ENCODE data around the gene TMPRSS13.
A peak's percentile ranks its signal among the peaks of the same experiment; 100 is the strongest.

The TMPRSS13 gene

DNA sequence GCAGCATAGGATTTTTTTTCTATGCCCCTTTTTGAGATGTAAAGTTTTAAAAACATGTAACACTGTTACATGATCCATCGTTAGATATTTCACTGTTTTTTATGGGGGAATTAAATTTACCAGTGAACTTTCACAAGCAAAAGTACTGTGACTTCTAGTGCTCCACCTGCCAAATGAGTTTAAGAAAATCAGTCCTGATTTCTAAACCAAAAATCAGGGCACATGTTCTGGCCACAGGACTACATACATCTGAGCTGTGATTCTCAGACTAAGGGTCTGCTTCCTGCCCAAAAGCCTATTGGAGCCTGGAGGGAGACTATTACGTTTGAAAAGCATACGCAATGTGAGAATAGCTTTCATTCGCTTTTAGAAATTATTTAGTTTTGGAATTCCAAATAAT, 22.5 kb downstream of the TMPRSS13 start:
- Mint-ChIP-seq H3K9me3 (no peaks in the 10 kb centered on the region), H3K4me1 (peaks cover 15% of the 10 kb centered on the region)
- no peak for DNase-seq

DNA sequence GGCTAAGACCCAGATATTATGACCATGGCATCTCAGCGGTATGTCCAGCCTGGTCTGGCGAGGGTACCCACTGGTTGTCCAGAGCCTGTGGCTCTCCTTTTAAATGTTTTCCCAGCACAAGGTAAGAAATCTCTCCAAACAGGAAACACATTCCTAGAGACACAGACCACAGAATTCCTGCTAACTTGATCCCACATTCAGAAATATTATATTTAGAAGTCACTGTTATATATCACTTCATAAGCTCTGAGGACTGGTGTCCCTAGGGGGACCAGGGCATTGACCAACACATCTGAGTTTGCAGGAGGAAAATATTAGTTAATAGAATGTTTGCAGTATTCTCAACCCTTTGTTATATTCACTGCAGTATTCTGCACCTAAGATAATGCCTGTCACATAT, 23.1 kb downstream of the TMPRSS13 start:
- Mint-ChIP-seq H3K27me3 (no peaks in the 10 kb centered on the region), H3K27ac (no peak overlapping the region), H3K36me3 (ENCODE audit: low read depth) (no peaks in the 10 kb centered on the region), H3K4me3 (no peak overlapping the region), H3K4me1 (peaks cover 15% of the 10 kb centered on the region), H3K9me3 (no peaks in the 10 kb centered on the region)
- DNase-seq (no peak), ATAC-seq (no peak)

More for the DNA sequence above, 22.5 kb downstream of the TMPRSS13 start:
- H3K4me3 Mint-ChIP-seq, result no peak overlapping the region
- ATAC-seq, result no peak
- H3K27ac Mint-ChIP-seq, result no peak overlapping the region
- H3K36me3 Mint-ChIP-seq (ENCODE audit: low read depth), result no peaks in the 10 kb centered on the region
- H3K27me3 Mint-ChIP-seq, result no peaks in the 10 kb centered on the region

DNA sequence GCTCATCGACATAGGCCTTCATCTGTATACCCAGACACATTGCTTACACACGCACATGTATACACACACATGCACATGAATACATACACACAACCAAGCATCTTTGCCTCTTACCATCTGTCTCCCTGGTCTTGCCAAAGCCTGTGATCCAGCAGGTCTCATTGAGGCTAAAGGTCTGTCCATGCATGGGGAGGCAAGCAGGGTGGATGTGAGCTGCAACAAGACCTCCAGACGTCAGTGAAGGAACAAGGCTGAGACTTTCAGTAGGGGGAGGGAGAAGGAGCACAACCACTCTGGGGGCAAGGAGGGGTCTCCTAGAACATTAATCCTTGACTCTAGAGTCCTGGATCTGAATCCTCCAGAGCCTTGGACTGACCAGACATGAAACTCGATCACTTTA, 23.7 kb downstream of the TMPRSS13 start:
- no peak for ATAC-seq
- DNase-seq, result no peak
- Mint-ChIP-seq H3K36me3 (ENCODE audit: low read depth) (no peaks in the 10 kb centered on the region), H3K27ac (no peak overlapping the region), H3K9me3 (no peaks in the 10 kb centered on the region), H3K4me1 (peaks cover 15% of the 10 kb centered on the region), H3K4me3 (no peak overlapping the region), H3K27me3 (no peaks in the 10 kb centered on the region)

DNA sequence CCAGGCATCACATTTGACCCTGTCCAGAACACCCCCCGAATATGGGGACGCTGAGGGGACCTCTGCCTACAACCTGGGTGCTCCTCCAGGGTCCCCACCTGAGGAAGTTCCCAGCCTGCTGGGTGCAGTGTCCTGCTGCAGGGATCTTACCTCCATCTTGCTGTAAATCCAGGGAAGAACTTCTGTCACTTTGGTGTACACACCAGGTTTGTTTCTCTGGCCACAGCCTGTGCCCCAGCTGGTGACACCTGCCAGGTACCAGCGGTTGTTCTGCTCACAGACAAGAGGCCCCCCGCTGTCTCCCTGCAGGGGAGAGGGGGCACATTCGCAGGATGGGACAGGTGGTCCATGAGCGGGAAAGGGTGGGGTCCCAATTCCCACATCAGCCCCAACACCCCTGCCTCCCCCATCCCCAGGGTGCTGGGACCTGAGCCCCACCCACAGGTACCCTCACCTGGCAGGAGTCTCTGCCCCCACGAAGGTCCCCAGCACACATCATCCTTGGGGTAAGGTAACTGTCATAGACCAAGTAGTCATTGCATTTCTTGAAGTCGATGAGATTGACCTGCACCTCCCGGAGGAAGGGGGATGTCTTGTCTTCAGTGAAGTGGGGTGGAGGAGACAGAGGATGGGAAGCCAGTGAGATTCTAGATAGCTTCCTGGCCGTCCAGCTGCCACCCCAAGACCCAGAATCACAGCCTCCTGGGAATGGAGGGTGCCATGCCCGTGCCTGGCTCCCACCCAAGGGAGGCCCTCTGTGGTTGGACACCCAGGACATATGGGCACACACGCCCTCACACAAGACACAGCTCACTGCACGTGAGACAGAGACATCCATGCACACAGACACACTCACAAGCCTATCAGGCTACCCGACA, 25.5 kb downstream of the TMPRSS13 start:
- Mint-ChIP-seq H3K4me3 (no peak overlapping the region), H3K27ac (no peak overlapping the region), H3K4me1 (peaks cover 21% of the 10 kb centered on the region), H3K36me3 (ENCODE audit: low read depth) (no peaks in the 10 kb centered on the region), H3K27me3 (no peaks in the 10 kb centered on the region), H3K9me3 (no peaks in the 10 kb centered on the region)
- ATAC-seq, result no peak
- no peak for DNase-seq

DNA sequence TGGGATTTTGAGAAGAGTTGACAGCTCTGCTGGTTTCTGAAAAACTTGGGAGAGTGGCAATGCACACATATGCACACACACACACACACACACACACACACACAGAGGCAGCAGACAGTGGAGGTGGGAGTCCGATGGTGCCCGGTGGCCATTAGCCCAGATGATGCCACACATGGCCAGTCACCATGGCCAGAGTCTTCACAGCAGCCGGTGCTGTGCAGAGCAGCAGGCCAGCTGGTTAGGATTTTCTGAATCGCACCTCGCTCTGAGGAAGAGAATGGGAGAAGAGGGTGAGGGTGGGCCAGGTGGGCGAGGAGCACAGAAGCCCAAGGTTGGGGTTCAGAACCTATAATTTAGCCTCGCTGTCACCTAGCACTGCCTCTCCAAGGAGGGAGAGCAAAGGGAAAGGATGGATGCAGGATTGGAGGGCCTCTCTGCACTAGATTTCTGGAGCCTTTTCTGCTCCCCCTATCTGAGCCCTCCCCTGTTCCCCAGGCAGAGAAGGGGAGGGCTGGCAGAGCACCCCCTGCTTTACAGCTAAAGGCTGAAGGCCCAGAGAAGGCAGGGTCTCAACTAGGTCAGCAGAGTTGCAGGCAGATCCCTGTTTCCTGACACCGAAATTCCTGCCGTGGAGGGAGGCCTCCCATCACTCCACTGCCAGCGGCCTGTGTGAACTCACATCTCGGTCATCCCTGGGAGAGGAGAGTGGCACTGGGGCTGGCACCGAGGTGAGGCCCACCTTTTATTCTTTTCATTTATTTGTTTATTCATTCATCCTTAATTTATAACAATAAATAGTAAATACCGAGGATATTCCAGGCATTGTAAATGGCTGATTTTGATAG, 27.0 kb downstream of the TMPRSS13 start:
- no peak for ATAC-seq
- Mint-ChIP-seq H3K9me3 (no peaks in the 10 kb centered on the region), H3K36me3 (ENCODE audit: low read depth) (no peaks in the 10 kb centered on the region), H3K4me3 (no peak overlapping the region), H3K27ac (no peak overlapping the region), H3K27me3 (no peaks in the 10 kb centered on the region), H3K4me1 (peaks cover 11% of the 10 kb centered on the region)
- no peak for DNase-seq

DNA sequence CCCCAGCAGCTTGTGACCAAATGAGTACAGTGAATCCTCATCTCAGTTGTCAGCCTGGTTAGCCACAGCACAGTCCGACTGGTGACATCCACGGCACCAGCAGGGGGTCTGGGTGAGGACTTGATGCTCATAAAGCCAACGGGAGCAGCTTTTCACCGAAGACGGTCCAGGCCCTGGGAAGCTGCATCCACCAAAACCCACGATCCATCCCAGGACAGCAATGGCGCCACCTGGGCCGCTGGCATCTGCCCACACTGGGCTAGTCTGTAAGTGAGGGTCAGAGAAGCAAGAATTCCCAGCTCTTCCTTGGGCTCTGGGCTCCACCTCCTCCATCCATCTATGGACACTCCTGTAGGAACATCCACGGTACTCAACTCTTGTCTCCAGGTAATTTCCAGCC, 27.6 kb downstream of the TMPRSS13 start:
- no peaks in the 10 kb centered on the region for H3K27me3 Mint-ChIP-seq
- H3K9me3 Mint-ChIP-seq, result no peaks in the 10 kb centered on the region
- H3K4me3 Mint-ChIP-seq, result no peak overlapping the region
- DNase-seq (no peak), ATAC-seq (no peak)
- H3K36me3 Mint-ChIP-seq (ENCODE audit: low read depth), result no peaks in the 10 kb centered on the region
- H3K4me1 Mint-ChIP-seq, result peaks cover 8% of the 10 kb centered on the region
- no peak overlapping the region for H3K27ac Mint-ChIP-seq

DNA sequence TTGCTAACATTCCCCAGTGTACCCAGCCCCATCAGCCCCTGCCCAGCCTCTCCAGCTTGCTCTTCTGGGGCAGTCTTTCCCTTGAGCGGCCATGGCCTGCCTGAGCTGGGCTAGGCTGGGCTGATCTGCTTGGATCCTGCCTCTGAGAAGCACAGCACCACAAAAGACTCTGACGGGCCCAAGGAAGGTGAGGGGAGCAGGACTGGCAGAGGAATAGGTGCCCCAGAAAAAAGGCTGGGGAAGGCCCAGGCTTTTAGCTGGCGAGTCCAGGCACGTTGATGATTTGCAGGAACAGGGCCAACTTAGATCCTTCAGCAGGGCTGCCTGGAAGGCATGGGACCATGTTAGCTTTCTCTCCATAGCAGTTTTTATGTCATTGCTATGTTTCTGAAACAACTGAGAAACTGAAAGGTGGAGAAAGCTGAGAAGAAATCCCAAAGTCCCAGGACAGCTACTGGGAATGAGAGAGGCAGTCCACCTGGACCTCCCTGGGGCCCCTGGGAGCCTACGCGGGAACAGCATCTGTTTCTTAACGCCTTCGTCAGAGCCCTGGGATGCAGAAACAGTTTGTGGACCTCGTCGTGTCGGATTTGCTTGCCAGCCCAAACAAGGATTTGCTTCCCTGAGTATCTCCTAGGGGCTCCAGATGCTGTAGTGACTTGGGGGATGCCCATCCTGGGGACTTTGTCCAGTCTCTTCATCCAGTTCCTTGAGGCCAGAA, 28.3 kb downstream of the TMPRSS13 start:
- no peak for ATAC-seq
- Mint-ChIP-seq H3K4me1 (peaks cover 8% of the 10 kb centered on the region), H3K27me3 (no peaks in the 10 kb centered on the region), H3K27ac (no peak overlapping the region), H3K9me3 (no peaks in the 10 kb centered on the region), H3K36me3 (ENCODE audit: low read depth) (no peaks in the 10 kb centered on the region), H3K4me3 (no peak overlapping the region)
- no peak for DNase-seq

DNA sequence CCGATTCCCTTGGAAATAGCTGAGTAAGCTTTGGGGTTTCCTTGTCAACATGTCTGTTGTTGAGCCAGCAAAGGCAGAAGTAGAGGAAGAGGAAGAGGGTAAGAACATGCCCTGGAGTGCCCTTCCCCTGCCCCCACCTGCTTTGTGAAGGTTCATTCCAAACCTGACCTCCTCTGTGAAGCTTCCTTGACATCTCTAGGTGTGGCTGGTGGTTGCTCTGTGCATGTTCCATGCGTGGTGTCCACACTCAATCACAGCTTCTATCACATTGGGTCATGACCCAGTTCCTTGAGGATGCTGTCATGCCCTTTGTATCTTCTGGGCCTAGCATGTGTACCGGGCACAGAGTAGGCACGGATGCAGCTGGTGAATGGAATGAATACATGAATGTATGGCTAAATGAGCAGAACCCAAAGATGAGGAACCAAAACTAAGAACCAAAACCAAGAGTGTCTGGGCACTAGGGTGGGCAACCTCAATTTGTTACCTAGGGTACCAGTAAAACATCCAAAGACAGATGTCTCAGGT, 29.0 kb downstream of the TMPRSS13 start:
- no peaks in the 10 kb centered on the region for H3K36me3 Mint-ChIP-seq (ENCODE audit: low read depth)
- no peak overlapping the region for H3K4me3 Mint-ChIP-seq
- H3K27ac Mint-ChIP-seq, result no peak overlapping the region
- no peaks in the 10 kb centered on the region for H3K9me3 Mint-ChIP-seq
- no peaks in the 10 kb centered on the region for H3K27me3 Mint-ChIP-seq
- DNase-seq, result no peak
- H3K4me1 Mint-ChIP-seq, result peaks cover 8% of the 10 kb centered on the region
- peak; percentile 40 for ATAC-seq

DNA sequence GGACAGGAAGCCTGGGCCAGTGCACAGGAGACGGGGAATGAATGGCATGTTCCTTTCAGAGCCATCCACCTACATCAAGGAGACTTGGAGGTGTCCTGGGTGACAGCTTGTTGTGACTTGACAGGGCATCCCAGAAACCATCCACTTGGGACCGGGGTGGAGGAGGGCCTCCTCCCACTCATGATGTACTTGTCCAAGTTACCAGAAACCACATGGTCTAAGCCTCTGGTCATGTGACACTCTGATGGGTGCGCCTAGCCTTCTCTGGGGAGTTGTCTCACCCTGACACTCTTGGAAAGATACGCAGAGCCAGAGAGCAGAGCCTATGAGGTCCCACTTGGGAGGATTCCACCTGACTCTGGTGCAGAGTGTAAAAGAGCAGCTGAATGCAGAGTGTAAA, 31.1 kb downstream of the TMPRSS13 start:
- peaks cover 2% of the 10 kb centered on the region for H3K9me3 Mint-ChIP-seq
- H3K4me3 Mint-ChIP-seq, result no peak overlapping the region
- no peaks in the 10 kb centered on the region for H3K36me3 Mint-ChIP-seq (ENCODE audit: low read depth)
- H3K27ac Mint-ChIP-seq, result no peak overlapping the region
- peaks cover 5% of the 10 kb centered on the region for H3K27me3 Mint-ChIP-seq
- H3K4me1 Mint-ChIP-seq, result peaks cover 8% of the 10 kb centered on the region
- ATAC-seq (no peak), DNase-seq (no peak)

DNA sequence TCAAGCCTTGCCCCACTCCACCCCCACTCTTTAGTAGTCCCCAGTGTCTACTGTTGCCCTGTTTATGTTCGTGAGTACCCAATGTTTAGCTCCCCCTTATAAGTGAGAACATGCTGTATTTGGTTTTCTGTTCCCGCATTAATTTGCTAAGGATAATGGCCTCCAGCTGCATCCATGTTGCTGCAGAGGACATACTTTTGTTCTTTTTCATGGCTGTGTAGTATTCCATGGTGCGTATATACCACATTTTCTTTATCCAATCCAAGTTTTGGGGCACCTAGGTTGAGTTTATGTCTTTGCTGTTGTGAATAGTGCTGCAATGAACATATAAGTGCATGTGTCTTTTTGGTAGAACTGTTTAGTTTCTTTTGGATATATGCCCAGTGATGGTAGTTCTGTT, 36.6 kb downstream of the TMPRSS13 start:
- H3K36me3 Mint-ChIP-seq (ENCODE audit: low read depth), result no peaks in the 10 kb centered on the region
- no peaks in the 10 kb centered on the region for H3K4me1 Mint-ChIP-seq
- peaks cover 16% of the 10 kb centered on the region for H3K9me3 Mint-ChIP-seq
- peaks cover 5% of the 10 kb centered on the region for H3K27me3 Mint-ChIP-seq
- H3K4me3 Mint-ChIP-seq, result no peak overlapping the region
- ATAC-seq (no peak), DNase-seq (no peak)
- H3K27ac Mint-ChIP-seq, result no peak overlapping the region

DNA sequence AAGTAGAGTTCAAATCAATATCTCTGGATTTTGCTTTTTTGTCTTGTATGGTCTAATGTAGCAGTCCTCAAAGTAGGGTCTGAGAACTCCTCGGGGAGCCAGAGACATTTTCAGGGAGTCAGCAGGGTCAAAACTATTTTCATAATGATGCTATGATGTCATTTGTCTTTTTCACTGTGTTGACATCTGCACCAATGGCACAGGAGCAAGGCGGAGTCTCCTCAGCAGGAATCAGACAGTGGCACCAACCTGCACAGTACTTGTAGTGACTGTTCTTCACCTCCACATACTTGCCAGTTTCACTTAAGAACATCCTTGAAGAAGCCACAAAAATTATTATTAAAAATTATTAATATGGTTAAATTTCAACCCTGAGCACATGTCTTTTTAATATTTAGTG, 37.8 kb downstream of the TMPRSS13 start:
- Mint-ChIP-seq H3K27me3 (peaks cover 5% of the 10 kb centered on the region), H3K4me1 (no peaks in the 10 kb centered on the region), H3K27ac (no peak overlapping the region), H3K9me3 (peaks cover 16% of the 10 kb centered on the region), H3K4me3 (no peak overlapping the region), H3K36me3 (ENCODE audit: low read depth) (no peaks in the 10 kb centered on the region)
- ATAC-seq, result no peak
- no peak for DNase-seq

DNA sequence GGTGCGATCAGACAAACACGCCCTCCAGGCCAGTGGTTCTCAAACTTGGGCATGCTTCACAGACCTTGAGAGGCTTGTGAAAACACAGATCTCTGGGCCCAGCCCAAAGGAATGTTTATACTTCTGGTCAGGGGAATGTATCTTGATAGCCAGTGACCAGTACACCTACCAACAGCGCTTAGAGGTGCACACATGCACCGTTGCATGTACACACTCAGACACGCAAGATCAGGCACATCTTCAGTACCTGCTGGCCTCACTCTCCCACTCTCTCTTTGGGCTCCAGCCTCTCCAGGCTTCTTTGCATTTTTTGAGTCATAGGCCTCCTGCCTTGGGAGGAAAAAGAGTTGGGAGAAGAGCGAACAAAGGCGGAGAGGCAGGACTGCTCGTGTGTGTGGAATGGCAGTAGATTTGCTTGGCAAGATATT, 41.0 kb downstream of the TMPRSS13 start:
- no peak overlapping the region for H3K4me3 Mint-ChIP-seq
- peaks cover 2% of the 10 kb centered on the region for H3K27me3 Mint-ChIP-seq
- no peak overlapping the region for H3K27ac Mint-ChIP-seq
- DNase-seq, result no peak
- H3K9me3 Mint-ChIP-seq, result peaks cover 15% of the 10 kb centered on the region
- H3K4me1 Mint-ChIP-seq, result peaks cover 13% of the 10 kb centered on the region
- ATAC-seq, result no peak
- H3K36me3 Mint-ChIP-seq (ENCODE audit: low read depth), result no peaks in the 10 kb centered on the region

DNA sequence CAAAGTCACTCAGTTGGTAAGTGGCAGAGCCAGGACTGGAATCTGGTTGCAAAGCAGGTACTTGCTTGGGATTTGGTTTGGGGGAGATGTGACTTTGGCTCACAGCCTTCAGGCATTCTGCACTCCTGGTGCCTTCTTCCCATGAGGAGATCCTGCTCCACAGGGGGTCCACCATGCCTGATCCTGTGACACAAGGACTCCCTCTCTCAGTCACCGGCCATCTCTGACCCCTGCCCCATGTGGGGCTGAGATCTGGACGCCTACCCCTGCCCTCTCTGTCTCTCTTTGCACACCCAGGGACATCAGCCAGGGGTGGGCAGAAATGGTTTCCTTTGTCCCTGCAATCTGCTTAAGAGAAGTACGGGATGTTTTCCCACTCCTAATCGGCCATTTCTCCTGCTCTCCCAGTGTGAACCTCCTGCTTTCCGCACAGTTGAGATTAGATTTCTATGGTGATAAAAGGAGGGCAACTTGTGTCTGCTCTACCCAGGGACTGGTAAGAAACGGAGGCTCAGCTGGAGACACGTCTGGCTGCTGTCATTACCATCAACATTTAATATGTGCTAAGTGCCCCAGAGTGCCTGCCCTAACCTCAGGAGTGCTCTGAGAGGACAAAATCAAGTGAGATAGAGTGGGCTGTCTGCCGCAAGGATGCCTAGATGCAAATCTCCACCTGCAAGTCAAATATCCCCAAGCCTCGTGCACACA, 41.6 kb downstream of the TMPRSS13 start:
- H3K27me3 Mint-ChIP-seq, result peaks cover 2% of the 10 kb centered on the region
- no peak for DNase-seq
- peaks cover 13% of the 10 kb centered on the region for H3K4me1 Mint-ChIP-seq
- peaks cover 10% of the 10 kb centered on the region for H3K9me3 Mint-ChIP-seq
- ATAC-seq, result no peak
- H3K4me3 Mint-ChIP-seq, result no peak overlapping the region
- no peak overlapping the region for H3K27ac Mint-ChIP-seq
- no peaks in the 10 kb centered on the region for H3K36me3 Mint-ChIP-seq (ENCODE audit: low read depth)

DNA sequence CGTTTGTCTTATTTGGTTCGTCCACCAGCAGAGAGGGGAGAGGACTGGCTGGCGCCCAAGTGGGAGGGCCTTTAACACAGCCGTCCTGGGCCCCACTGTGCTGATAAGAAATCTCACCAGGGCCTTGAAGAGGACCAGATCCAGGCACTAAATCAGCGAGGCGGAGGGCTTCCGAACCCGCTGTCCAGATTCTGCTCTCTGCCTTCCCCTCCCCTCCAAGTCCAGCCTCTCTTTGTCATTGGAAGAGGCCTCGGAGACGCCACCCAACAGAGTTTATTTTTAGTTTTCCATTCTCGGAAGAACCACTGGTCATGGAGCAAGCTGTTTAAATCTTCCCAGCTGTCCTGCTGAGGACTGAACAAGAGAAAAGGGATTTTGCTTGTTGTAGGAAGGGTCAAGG, 43.4 kb downstream of the TMPRSS13 start:
- H3K36me3 Mint-ChIP-seq (ENCODE audit: low read depth), result no peaks in the 10 kb centered on the region
- ATAC-seq (no peak), DNase-seq (no peak)
- peaks cover 13% of the 10 kb centered on the region for H3K4me1 Mint-ChIP-seq
- H3K4me3 Mint-ChIP-seq, result no peak overlapping the region
- peaks cover 5% of the 10 kb centered on the region for H3K9me3 Mint-ChIP-seq
- no peak overlapping the region for H3K27ac Mint-ChIP-seq
- H3K27me3 Mint-ChIP-seq, result peaks cover 10% of the 10 kb centered on the region
